ENCODE data around the gene RBBP5.

DNA sequence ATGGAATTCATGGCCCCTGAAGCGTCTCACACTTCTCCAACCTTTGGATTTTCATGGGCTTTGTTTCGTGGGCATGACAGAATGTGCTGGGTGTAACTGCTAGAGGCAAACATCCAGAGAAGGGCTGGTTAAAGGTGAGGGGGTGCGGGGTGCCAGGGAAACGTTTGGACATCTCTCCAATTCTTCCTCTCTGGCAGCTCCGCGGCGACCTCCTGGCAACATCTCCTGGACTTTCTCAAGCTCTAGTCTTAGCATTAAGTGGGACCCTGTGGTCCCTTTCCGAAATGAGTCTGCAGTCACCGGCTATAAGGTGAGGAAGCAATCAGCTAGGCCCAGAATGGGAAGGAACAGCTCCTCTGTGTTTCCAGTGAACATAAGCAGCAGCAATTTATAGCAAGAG lies 49.5 kb downstream of the RBBP5 start:
- TF ChIP-seq, protein P1, sequence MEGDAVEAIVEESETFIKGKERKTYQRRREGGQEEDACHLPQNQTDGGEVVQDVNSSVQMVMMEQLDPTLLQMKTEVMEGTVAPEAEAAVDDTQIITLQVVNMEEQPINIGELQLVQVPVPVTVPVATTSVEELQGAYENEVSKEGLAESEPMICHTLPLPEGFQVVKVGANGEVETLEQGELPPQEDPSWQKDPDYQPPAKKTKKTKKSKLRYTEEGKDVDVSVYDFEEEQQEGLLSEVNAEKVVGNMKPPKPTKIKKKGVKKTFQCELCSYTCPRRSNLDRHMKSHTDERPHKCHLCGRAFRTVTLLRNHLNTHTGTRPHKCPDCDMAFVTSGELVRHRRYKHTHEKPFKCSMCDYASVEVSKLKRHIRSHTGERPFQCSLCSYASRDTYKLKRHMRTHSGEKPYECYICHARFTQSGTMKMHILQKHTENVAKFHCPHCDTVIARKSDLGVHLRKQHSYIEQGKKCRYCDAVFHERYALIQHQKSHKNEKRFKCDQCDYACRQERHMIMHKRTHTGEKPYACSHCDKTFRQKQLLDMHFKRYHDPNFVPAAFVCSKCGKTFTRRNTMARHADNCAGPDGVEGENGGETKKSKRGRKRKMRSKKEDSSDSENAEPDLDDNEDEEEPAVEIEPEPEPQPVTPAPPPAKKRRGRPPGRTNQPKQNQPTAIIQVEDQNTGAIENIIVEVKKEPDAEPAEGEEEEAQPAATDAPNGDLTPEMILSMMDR (IDR thresholded peaks at IDR 0.05) = no peak
- TF ChIP-seq POLR2A (IDR thresholded peaks at IDR 0.05) = no peak

Data from testis (tissue), 2 donors.